Aorta (tissue), 5 donors: ENCODE data around the gene KCNK4. TPM values are rescaled to one million over a fixed set of nuclear protein-coding genes. Genes with fewer than 3 reads are reported as not detected.

ENCODE experiments used
- ATAC-seq: fragments of 200-7000 bp; cut with Tn5 transposase; one replicate; pipeline ENCODE4 v1.9.1; 2022; ENCODE audit warnings: moderate library complexity; ENCODE audit not compliant: low FRiP score
- DNase-seq, 2 donors: peaks; one replicate each; pipeline ENCODE4 v3.0.0-alpha.2; 2020
- H3K27ac ChIP-seq, 2 donors: one replicate each; pipeline ENCODE4 v1.5.1; 2013; ENCODE audit warnings: low read length in 2 of 2, mild to moderate bottlenecking in 2 of 2, moderate library complexity in 2 of 2, control low read depth in 1 of 2, inconsistent platforms in 1 of 2, low read depth in 1 of 2
- H3K27me3 ChIP-seq, 2 donors: one replicate each; pipeline ENCODE4 v1.6.1; 2013; ENCODE audit warnings: control low read depth in 1 of 2, low read length in 1 of 2, mild to moderate bottlenecking in 1 of 2, moderate library complexity in 1 of 2; ENCODE audit not compliant: insufficient read depth in 2 of 2, control insufficient read depth in 1 of 2
- H3K36me3 ChIP-seq, 2 donors: one replicate each; pipeline ENCODE4 v1.6.1; 2013; ENCODE audit warnings: control low read depth in 1 of 2, low read length in 1 of 2, mild to moderate bottlenecking in 1 of 2; ENCODE audit not compliant: insufficient read depth in 2 of 2, control insufficient read depth in 1 of 2
- H3K4me1 ChIP-seq, 2 donors: one replicate each; pipeline ENCODE4 v1.6.1; 2013; ENCODE audit warnings: low read length in 2 of 2, control low read depth in 1 of 2, mild to moderate bottlenecking in 1 of 2, moderate library complexity in 1 of 2; ENCODE audit not compliant: insufficient read depth in 2 of 2, control insufficient read depth in 1 of 2
- H3K4me3 ChIP-seq, 2 donors: one replicate each; pipeline ENCODE4 v1.5.1; 2013; ENCODE audit warnings: low read length in 2 of 2, control low read depth in 1 of 2, mild to moderate bottlenecking in 1 of 2
- H3K9me3 ChIP-seq: one replicate; pipeline ENCODE4 v1.6.1; 2013; ENCODE audit warnings: mild to moderate bottlenecking, low read length; ENCODE audit not compliant: control insufficient read depth
- WGBS, 2 donors: extraction: QIAGEN DNeasy Blood & Tissue Kit; methylation state at CpG; one replicate each; pipeline ENCODE4 v1.1.7; 2013; 5-methylcytosine and 5-hydroxymethylcytosine counted together
- intact Hi-C, 2 donors: fragments of 100-400 bp; cut with DNase I; formaldehyde crosslinking; loops; one replicate each; pipeline versions ENCODE4 v1.14.2 to v1.15.0; 2022
- microRNA-seq, 2 donors: library from miRNA; unstranded; fragments of <30 nt; microRNA quantifications; one replicate each; pipeline ENCODE4 v1.2.0, GENCODE V29; 2020
- polyA plus RNA-seq, 2 donors: library from polyadenylated mRNA; stranded (reverse); fragments of 200-250 nt; gene quantifications; one replicate each; pipeline ENCODE4 v1.2.3, GENCODE V29; 2013
- total RNA-seq, 2 donors: library from RNA; stranded (reverse); fragmentation: NEBNext Ultra II Directional; extraction: Animal tissue kit (Norgen Biotek cat#: 25700); gene quantifications; one replicate each; pipeline ENCODE4 v1.2.1, GENCODE V29; 2021
- donor health status: healthy with polysubstance abuse.
- donor health status: Bipolar disorder and iron deficiency.
- donor health status: DM: no; HTN: no; CAD: no.
- donor health status: DM: no; HTN: no; CAD: no.
- donor health status: DM: yes; HTN: yes; CAD: no.

KCNK4 gene
- total and polyA plus RNA-seq, 4 donors, result not detected

DNA sequence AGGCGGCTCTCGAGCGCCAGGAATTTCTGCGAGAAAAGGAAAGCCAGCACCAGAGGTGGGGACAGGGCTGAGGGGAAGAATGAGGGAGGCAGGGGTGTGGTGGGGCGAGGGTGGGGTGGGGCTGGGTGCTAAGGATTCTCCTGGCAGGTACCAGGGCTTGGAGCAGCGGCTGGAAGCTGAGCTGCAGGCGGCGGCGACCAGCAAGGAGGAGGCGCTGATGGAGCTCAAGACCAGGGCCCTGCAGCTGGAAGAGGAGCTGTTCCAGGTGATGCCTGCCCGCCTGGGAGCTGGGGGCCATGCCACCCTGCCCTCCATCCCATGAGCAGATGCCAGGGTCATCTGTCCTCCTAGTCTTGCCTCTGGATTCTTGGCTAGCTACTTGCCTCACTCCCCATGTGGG, 58.3 kb downstream of the KCNK4 start:
- no peak for ATAC-seq
- intact Hi-C loops, result no loop called here
- Histone ChIP-seq H3K27ac (no peak overlapping the region), H3K27me3 (no peaks in the 10 kb centered on the region), H3K36me3 (no peaks in the 10 kb centered on the region), H3K4me1 (no peaks in the 10 kb centered on the region), H3K9me3 (no peaks in the 10 kb centered on the region), H3K4me3 (no peak overlapping the region)
- 89 to 94% methylated on average over 6 to 11 of the region's 11 CpGs for WGBS, 2 donors
- no peak for DNase-seq

Small RNA genes lying within 50 kb of the gene (microRNA-seq; reads per million reads assigned to microRNA genes)
- 0 to 1.2 reads per million in 2 donors for gene MIR7155

Other genes with a start within 250 kb of the KCNK4 start
- gene MACROD1, start 125.2 kb upstream of the KCNK4 start, total RNA-seq, result 10 to 100 TPM; 12.7 to 19.0 TPM
- gene MACROD1, start 125.2 kb upstream of the KCNK4 start, polyA plus RNA-seq, result 100 to 1,000 TPM; 111 to 125 TPM
- gene STIP1, start 105.1 kb upstream of the KCNK4 start, total RNA-seq, result 100 to 1,000 TPM in 1 of 2 donors, 10 to 100 TPM in 1; 67.9 to 111 TPM
- 10 to 100 TPM; 31.0 to 40.4 TPM for gene STIP1, start 105.1 kb upstream of the KCNK4 start, polyA plus RNA-seq
- 10 to 100 TPM; 35.6 to 42.6 TPM for gene FERMT3, start 84.6 kb upstream of the KCNK4 start, total RNA-seq
- gene FERMT3, start 84.6 kb upstream of the KCNK4 start, polyA plus RNA-seq, result 10 to 100 TPM; 22.2 to 38.1 TPM
- 10 to 100 TPM; 24.5 to 24.8 TPM for gene TRPT1, start 65.1 kb upstream of the KCNK4 start, total RNA-seq
- 10 to 100 TPM; 34.3 to 95.3 TPM for gene TRPT1, start 65.1 kb upstream of the KCNK4 start, polyA plus RNA-seq
- gene NUDT22, start 65.0 kb upstream of the KCNK4 start, total RNA-seq, result 10 to 100 TPM; 36.7 to 46.9 TPM
- 10 to 100 TPM; 42.1 to 98.8 TPM for gene NUDT22, start 65.0 kb upstream of the KCNK4 start, polyA plus RNA-seq
- 10 to 100 TPM; 15.0 to 27.4 TPM for gene DNAJC4, start 60.8 kb upstream of the KCNK4 start, total RNA-seq
- gene DNAJC4, start 60.8 kb upstream of the KCNK4 start, polyA plus RNA-seq, result 10 to 100 TPM; 26.2 to 97.9 TPM
- gene VEGFB, start 56.7 kb upstream of the KCNK4 start, total RNA-seq, result 100 to 1,000 TPM; 131 to 208 TPM
- 100 to 1,000 TPM; 191 to 206 TPM for gene VEGFB, start 56.7 kb upstream of the KCNK4 start, polyA plus RNA-seq
- gene FKBP2, start 50.2 kb upstream of the KCNK4 start, total RNA-seq, result 10 to 100 TPM; 50.2 to 52.6 TPM
- gene FKBP2, start 50.2 kb upstream of the KCNK4 start, polyA plus RNA-seq, result 100 to 1,000 TPM; 122 to 298 TPM
- 100 to 1,000 TPM; 110 to 146 TPM for gene PPP1R14B, start 44.4 kb upstream of the KCNK4 start, total RNA-seq
- 100 to 1,000 TPM; 129 to 145 TPM for gene PPP1R14B, start 44.4 kb upstream of the KCNK4 start, polyA plus RNA-seq
- 10 to 100 TPM; 29.4 to 32.3 TPM for gene PLCB3, start 39.8 kb upstream of the KCNK4 start, total RNA-seq
- gene PLCB3, start 39.8 kb upstream of the KCNK4 start, polyA plus RNA-seq, result 10 to 100 TPM; 16.9 to 27.2 TPM
- gene BAD, start 6.6 kb upstream of the KCNK4 start, total RNA-seq, result 10 to 100 TPM; 47.2 to 53.3 TPM
- gene BAD, start 6.6 kb upstream of the KCNK4 start, polyA plus RNA-seq, result 100 to 1,000 TPM in 1 of 2 donors, 10 to 100 TPM in 1; 81.8 to 119 TPM
- gene GPR137, start 5.5 kb upstream of the KCNK4 start, total RNA-seq, result 10 to 100 TPM; 22.5 to 31.8 TPM
- gene GPR137, start 5.5 kb upstream of the KCNK4 start, polyA plus RNA-seq, result 10 to 100 TPM; 19.7 to 40.3 TPM
- not detected for gene CATSPERZ, start 9.1 kb downstream of the KCNK4 start, total RNA-seq
- gene CATSPERZ, start 9.1 kb downstream of the KCNK4 start, polyA plus RNA-seq, result not detected
- 10 to 100 TPM; 25.9 to 27.6 TPM for gene ESRRA, start 14.2 kb downstream of the KCNK4 start, total RNA-seq
- 10 to 100 TPM; 32.3 to 54.7 TPM for gene ESRRA, start 14.2 kb downstream of the KCNK4 start, polyA plus RNA-seq
- gene TRMT112, start 26.3 kb downstream of the KCNK4 start, total RNA-seq, result 100 to 1,000 TPM; 139 TPM
- 100 to 1,000 TPM; 207 to 270 TPM for gene TRMT112, start 26.3 kb downstream of the KCNK4 start, polyA plus RNA-seq
- gene PRDX5, start 26.8 kb downstream of the KCNK4 start, total RNA-seq, result 10 to 100 TPM; 69.9 to 95.7 TPM
- gene PRDX5, start 26.8 kb downstream of the KCNK4 start, polyA plus RNA-seq, result 100 to 1,000 TPM; 188 to 316 TPM
- gene CCDC88B, start 48.9 kb downstream of the KCNK4 start, total RNA-seq, result 10 to 100 TPM in 1 of 2 donors, 1 to 10 TPM in 1; 7.4 to 19.0 TPM
- 10 to 100 TPM; 13.4 to 28.5 TPM for gene CCDC88B, start 48.9 kb downstream of the KCNK4 start, polyA plus RNA-seq
- 10 to 100 TPM; 25.8 to 31.8 TPM for gene RPS6KA4, start 67.9 kb downstream of the KCNK4 start, total RNA-seq
- 10 to 100 TPM; 14.1 to 27.2 TPM for gene RPS6KA4, start 67.9 kb downstream of the KCNK4 start, polyA plus RNA-seq